ENCODE measurements around the gene KAT14.

DNA sequence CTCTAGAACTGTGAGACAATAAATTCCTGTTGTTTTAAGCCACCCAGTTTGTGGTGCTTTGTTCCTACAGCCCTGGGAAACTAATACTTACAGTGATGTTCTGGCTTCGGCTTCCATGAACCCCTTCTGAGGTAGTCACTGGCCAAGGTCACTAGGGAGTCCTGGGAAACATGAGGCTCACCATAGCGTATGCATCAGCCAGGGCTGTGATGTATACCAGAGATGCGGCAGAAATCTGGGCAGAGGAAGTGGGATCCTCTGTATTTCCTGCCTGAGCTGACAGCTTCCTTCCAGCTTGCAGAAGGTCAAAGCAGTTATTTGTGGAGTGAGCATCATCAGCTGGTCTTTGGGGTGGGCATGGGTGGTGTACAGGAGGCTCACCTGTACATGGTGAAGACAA lies 27.9 kb downstream of the KAT14 start:
- TF ChIP-seq, protein P1, sequence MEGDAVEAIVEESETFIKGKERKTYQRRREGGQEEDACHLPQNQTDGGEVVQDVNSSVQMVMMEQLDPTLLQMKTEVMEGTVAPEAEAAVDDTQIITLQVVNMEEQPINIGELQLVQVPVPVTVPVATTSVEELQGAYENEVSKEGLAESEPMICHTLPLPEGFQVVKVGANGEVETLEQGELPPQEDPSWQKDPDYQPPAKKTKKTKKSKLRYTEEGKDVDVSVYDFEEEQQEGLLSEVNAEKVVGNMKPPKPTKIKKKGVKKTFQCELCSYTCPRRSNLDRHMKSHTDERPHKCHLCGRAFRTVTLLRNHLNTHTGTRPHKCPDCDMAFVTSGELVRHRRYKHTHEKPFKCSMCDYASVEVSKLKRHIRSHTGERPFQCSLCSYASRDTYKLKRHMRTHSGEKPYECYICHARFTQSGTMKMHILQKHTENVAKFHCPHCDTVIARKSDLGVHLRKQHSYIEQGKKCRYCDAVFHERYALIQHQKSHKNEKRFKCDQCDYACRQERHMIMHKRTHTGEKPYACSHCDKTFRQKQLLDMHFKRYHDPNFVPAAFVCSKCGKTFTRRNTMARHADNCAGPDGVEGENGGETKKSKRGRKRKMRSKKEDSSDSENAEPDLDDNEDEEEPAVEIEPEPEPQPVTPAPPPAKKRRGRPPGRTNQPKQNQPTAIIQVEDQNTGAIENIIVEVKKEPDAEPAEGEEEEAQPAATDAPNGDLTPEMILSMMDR (IDR thresholded peaks at IDR 0.05): no peak
- no peak for TF ChIP-seq POLR2A (IDR thresholded peaks at IDR 0.05)

All from gastroesophageal sphincter (tissue), 3 donors.